Measurements from ENCODE around the gene METTL8. TPM values are rescaled to one million over a fixed set of nuclear protein-coding genes. Genes with fewer than 3 reads are reported as not detected.
"Not testable (repeated sequence)": the region's sequence is repeated elsewhere in the genome, so short reads cannot be mapped to it uniquely, and the experiment has no call there.

Gene METTL8
- total RNA-seq, 1 experiment from 2014 or later = 31.5 TPM

- Histone ChIP-seq H3K36me3 (no peaks in the 10 kb centered on the region), H3K4me3 (no peak overlapping the region), H3K9me3 (peaks cover 3% of the 10 kb centered on the region), H3K27me3 (no peaks in the 10 kb centered on the region)
- DNase-seq = no peak
These were observed 117.6 kb downstream of the METTL8 start for GRCh38 chr2:171316220-171316619.

GRCh38 chr2:171315781-171316180 lies 118.0 kb downstream of the METTL8 start:
- Histone ChIP-seq H3K36me3 (no peaks in the 10 kb centered on the region), H3K27me3 (no peaks in the 10 kb centered on the region), H3K4me3 (no peak overlapping the region), H3K9me3 (peaks cover 3% of the 10 kb centered on the region)
- no peak for DNase-seq

GRCh38 chr2:171312182-171312581 lies 121.6 kb downstream of the METTL8 start:
- not testable (repeated sequence) for H3K36me3 ChIP-seq, H3K27me3 ChIP-seq, DNase-seq, H3K9me3 ChIP-seq, H3K4me3 ChIP-seq

- not testable (repeated sequence) for H3K9me3 ChIP-seq, H3K4me3 ChIP-seq, H3K27me3 ChIP-seq, H3K36me3 ChIP-seq, DNase-seq
These were observed 122.2 kb downstream of the METTL8 start for GRCh38 chr2:171311589-171311988.

GRCh38 chr2:171310889-171311288 lies 122.9 kb downstream of the METTL8 start:
- Histone ChIP-seq H3K36me3 (no peaks in the 10 kb centered on the region), H3K27me3 (no peaks in the 10 kb centered on the region), H3K9me3 (peaks cover 3% of the 10 kb centered on the region), H3K4me3 (no peak overlapping the region)
- DNase-seq = no peak

GRCh38 chr2:171309455-171310286 lies 124.1 kb downstream of the METTL8 start:
- H3K27me3 ChIP-seq = no peaks in the 10 kb centered on the region
- no peak for DNase-seq
- H3K4me3 ChIP-seq = no peak overlapping the region
- no peaks in the 10 kb centered on the region for H3K36me3 ChIP-seq
- peaks cover 3% of the 10 kb centered on the region for H3K9me3 ChIP-seq

- Histone ChIP-seq H3K27me3 (no peaks in the 10 kb centered on the region), H3K9me3 (peaks cover 3% of the 10 kb centered on the region), H3K36me3 (no peaks in the 10 kb centered on the region), H3K4me3 (no peak overlapping the region)
- DNase-seq = no peak
These were observed 125.3 kb downstream of the METTL8 start for GRCh38 chr2:171308280-171309054.

GRCh38 chr2:171307560-171307959 lies 126.2 kb downstream of the METTL8 start:
- Histone ChIP-seq H3K36me3 (no peaks in the 10 kb centered on the region), H3K27me3 (no peaks in the 10 kb centered on the region), H3K4me3 (no peak overlapping the region), H3K9me3 (peaks cover 3% of the 10 kb centered on the region)
- DNase-seq = no peak

GRCh38 chr2:171297956-171298355 lies 135.8 kb downstream of the METTL8 start:
- Histone ChIP-seq H3K36me3 (no peaks in the 10 kb centered on the region), H3K27me3 (no peaks in the 10 kb centered on the region), H3K4me3 (no peak overlapping the region), H3K9me3 (no peaks in the 10 kb centered on the region)
- no peak for DNase-seq

- Histone ChIP-seq H3K27me3 (no peaks in the 10 kb centered on the region), H3K4me3 (no peak overlapping the region), H3K36me3 (no peaks in the 10 kb centered on the region), H3K9me3 (no peaks in the 10 kb centered on the region)
- DNase-seq = no peak
These were observed 139.2 kb downstream of the METTL8 start for GRCh38 chr2:171294608-171295007.

- DNase-seq = no peak
- Histone ChIP-seq H3K27me3 (no peaks in the 10 kb centered on the region), H3K4me3 (no peak overlapping the region), H3K9me3 (no peaks in the 10 kb centered on the region), H3K36me3 (no peaks in the 10 kb centered on the region)
These were observed 140.1 kb downstream of the METTL8 start for GRCh38 chr2:171293661-171294060.

- H3K9me3 ChIP-seq = no peaks in the 10 kb centered on the region
- H3K27me3 ChIP-seq = no peaks in the 10 kb centered on the region
- no peaks in the 10 kb centered on the region for H3K36me3 ChIP-seq
- DNase-seq = no peak
- no peak overlapping the region for H3K4me3 ChIP-seq
These were observed 143.8 kb downstream of the METTL8 start for GRCh38 chr2:171289991-171290390.

- DNase-seq = no peak
- Histone ChIP-seq H3K27me3 (no peaks in the 10 kb centered on the region), H3K9me3 (no peaks in the 10 kb centered on the region), H3K4me3 (no peak overlapping the region), H3K36me3 (no peaks in the 10 kb centered on the region)
These were observed 144.5 kb downstream of the METTL8 start for GRCh38 chr2:171289316-171289715.

GRCh38 chr2:171287611-171288010 lies 146.2 kb downstream of the METTL8 start:
- no peak for DNase-seq
- Histone ChIP-seq H3K9me3 (no peaks in the 10 kb centered on the region), H3K4me3 (no peak overlapping the region), H3K36me3 (no peaks in the 10 kb centered on the region), H3K27me3 (no peaks in the 10 kb centered on the region)

GRCh38 chr2:171287036-171287571 lies 146.7 kb downstream of the METTL8 start:
- no peaks in the 10 kb centered on the region for H3K36me3 ChIP-seq
- DNase-seq = no peak

GRCh38 chr2:171281110-171281509 lies 152.7 kb downstream of the METTL8 start:
- Histone ChIP-seq H3K9me3 (no peaks in the 10 kb centered on the region; the same call in 1 of the 2 replicates), H3K36me3 (no peaks in the 10 kb centered on the region), H3K4me3 (no peak overlapping the region), H3K27me3 (no peaks in the 10 kb centered on the region)
- no peak for DNase-seq

More at GRCh38 chr2:171287036-171287571, 146.7 kb downstream of the METTL8 start:
- Histone ChIP-seq H3K9me3 (no peaks in the 10 kb centered on the region), H3K27me3 (no peaks in the 10 kb centered on the region), H3K4me3 (no peak overlapping the region)

GRCh38 chr2:171279983-171280790 lies 153.6 kb downstream of the METTL8 start:
- H3K27me3 ChIP-seq = no peaks in the 10 kb centered on the region
- no peaks in the 10 kb centered on the region for H3K36me3 ChIP-seq
- no peaks in the 10 kb centered on the region; the same call in 1 of the 2 replicates for H3K9me3 ChIP-seq
- no peak overlapping the region for H3K4me3 ChIP-seq
- DNase-seq = no peak

All from MG63 (cell line).